ENCODE measurements around the gene EQTN. TPM values are rescaled to one million over a fixed set of nuclear protein-coding genes. Genes with fewer than 3 reads are reported as not detected.

EQTN gene
- total RNA-seq (not detected), polyA plus RNA-seq (not detected)

- peaks cover 4 to 5% of the 10 kb centered on the region in 2 donors for H3K27me3 Mint-ChIP-seq
- no peak within 1 kb of the TSS for H3K27ac Mint-ChIP-seq
- no peak within 1 kb of the TSS for H3K27ac ChIP-seq (ENCODE audit: low read depth, low read length)
- no peaks in the 10 kb centered on the region for H3K9me3 ChIP-seq (ENCODE audit: control insufficient read depth in 1 of 2, low read length in 2 of 2)
- no peak within 1 kb of the TSS for H3K4me3 Mint-ChIP-seq
- no peaks in the 10 kb centered on the region for H3K4me1 ChIP-seq (ENCODE audit: insufficient read depth, low read length)
- H3K27me3 ChIP-seq (ENCODE audit: insufficient read depth, low read length), result no peaks in the 10 kb centered on the region
- H3K4me3 ChIP-seq (ENCODE audit: low read length in 2 of 2), result no peak within 1 kb of the TSS
- ChIA-PET CTCF (ENCODE audit: partially characterized antibody) (no interaction called here), POLR2A (ENCODE audit: partially characterized antibody) (no interaction called here)
- DNase-seq, result no peak
- intact Hi-C loops (cut with micrococcal nuclease), result no loop called here
- H3K36me3 ChIP-seq (ENCODE audit: insufficient read depth, low read length), result no peaks in the 10 kb centered on the region
- H3K9me3 Mint-ChIP-seq, result no peaks in the 10 kb centered on the region
- H3K4me1 Mint-ChIP-seq, result no peaks in the 10 kb centered on the region
- H3K36me3 Mint-ChIP-seq, result no peaks in the 10 kb centered on the region
Measured at GRCh38 chr9:27297050-27297449, at the start of gene EQTN. TSS of gene EQTN (minus strand) at chr9:27297150. CDS start at chr9:27297055, 95 bp downstream.

- H3K27me3 Mint-ChIP-seq, result no peaks in the 10 kb centered on the region
- ChIA-PET CTCF (ENCODE audit: partially characterized antibody) (no interaction called here), POLR2A (ENCODE audit: partially characterized antibody) (no interaction called here)
- no peak overlapping the region for H3K4me3 ChIP-seq (ENCODE audit: low read length in 2 of 2)
- H3K36me3 ChIP-seq (ENCODE audit: insufficient read depth, low read length), result no peaks in the 10 kb centered on the region
- H3K4me1 ChIP-seq (ENCODE audit: insufficient read depth, low read length), result no peaks in the 10 kb centered on the region
- H3K27me3 ChIP-seq (ENCODE audit: insufficient read depth, low read length), result no peaks in the 10 kb centered on the region
- DNase-seq, result no peak
- peaks cover 0 to 2% (median 0%) of the 10 kb centered on the region in 8 donors for H3K9me3 Mint-ChIP-seq
- H3K27ac ChIP-seq (ENCODE audit: low read depth, low read length), result no peak overlapping the region
- intact Hi-C loops (cut with micrococcal nuclease), result no loop called here
- H3K36me3 Mint-ChIP-seq, result no peaks in the 10 kb centered on the region
- no peak overlapping the region for H3K4me3 Mint-ChIP-seq
- H3K9me3 ChIP-seq (ENCODE audit: control insufficient read depth in 1 of 2, low read length in 2 of 2), result no peaks in the 10 kb centered on the region
- no peak overlapping the region for H3K27ac Mint-ChIP-seq
- H3K4me1 Mint-ChIP-seq, result no peaks in the 10 kb centered on the region
Measured at GRCh38 chr9:27344776-27345175, 47.8 kb upstream of the EQTN start.

GRCh38 chr9:27341545-27342294, 44.8 kb upstream of the EQTN start:
- no peak for DNase-seq
- peaks cover 0 to 2% (median 0%) of the 10 kb centered on the region in 8 donors for H3K9me3 Mint-ChIP-seq
- H3K4me1 ChIP-seq (ENCODE audit: insufficient read depth, low read length), result no peaks in the 10 kb centered on the region
- ChIA-PET CTCF (ENCODE audit: partially characterized antibody) (interaction anchor here (1.2 to 1.3 kb wide), 3 partner anchors 9 to 188 kb away, joined by 3 to 4 read pairs (median 3); partner anchors contain the start of gene MOB3B), POLR2A (ENCODE audit: partially characterized antibody) (no interaction called here)
- H3K27ac ChIP-seq (ENCODE audit: low read depth, low read length), result no peak overlapping the region
- H3K4me3 ChIP-seq (ENCODE audit: low read length in 2 of 2), result no peak overlapping the region
- H3K4me1 Mint-ChIP-seq, result no peaks in the 10 kb centered on the region
- intact Hi-C loops (cut with micrococcal nuclease), result no loop called here
- H3K36me3 Mint-ChIP-seq, result no peaks in the 10 kb centered on the region
- no peak overlapping the region for H3K27ac Mint-ChIP-seq
- H3K36me3 ChIP-seq (ENCODE audit: insufficient read depth, low read length), result no peaks in the 10 kb centered on the region
- H3K27me3 Mint-ChIP-seq, result no peaks in the 10 kb centered on the region
- H3K4me3 Mint-ChIP-seq, result no peak overlapping the region
- no peaks in the 10 kb centered on the region for H3K27me3 ChIP-seq (ENCODE audit: insufficient read depth, low read length)
- H3K9me3 ChIP-seq (ENCODE audit: control insufficient read depth in 1 of 2, low read length in 2 of 2), result no peaks in the 10 kb centered on the region

GRCh38 chr9:27340961-27341511, 44.1 kb upstream of the EQTN start:
- intact Hi-C loops (cut with micrococcal nuclease), result no loop called here
- no peaks in the 10 kb centered on the region for H3K27me3 Mint-ChIP-seq
- no peaks in the 10 kb centered on the region for H3K27me3 ChIP-seq (ENCODE audit: insufficient read depth, low read length)
- H3K27ac Mint-ChIP-seq, result no peak overlapping the region
- no peaks in the 10 kb centered on the region for H3K4me1 ChIP-seq (ENCODE audit: insufficient read depth, low read length)
- no peaks in the 10 kb centered on the region for H3K36me3 ChIP-seq (ENCODE audit: insufficient read depth, low read length)
- no peaks in the 10 kb centered on the region for H3K4me1 Mint-ChIP-seq
- no peaks in the 10 kb centered on the region for H3K9me3 ChIP-seq (ENCODE audit: control insufficient read depth in 1 of 2, low read length in 2 of 2)
- H3K9me3 Mint-ChIP-seq, result peaks cover 0 to 2% (median 0%) of the 10 kb centered on the region in 8 donors
- H3K4me3 ChIP-seq (ENCODE audit: low read length in 2 of 2), result no peak overlapping the region
- CTCF ChIA-PET (ENCODE audit: partially characterized antibody), result interaction anchor here (1.2 to 1.3 kb wide), 2 partner anchors 8 to 189 kb away, joined by 3 to 4 read pairs; partner anchors contain the start of gene MOB3B
- H3K27ac ChIP-seq (ENCODE audit: low read depth, low read length), result no peak overlapping the region
- POLR2A ChIA-PET (ENCODE audit: partially characterized antibody), result no interaction called here
- no peaks in the 10 kb centered on the region for H3K36me3 Mint-ChIP-seq
- H3K4me3 Mint-ChIP-seq, result no peak overlapping the region
- no peak for DNase-seq

GRCh38 chr9:27340285-27340674, 43.3 kb upstream of the EQTN start:
- DNase-seq, result no peak
- Mint-ChIP-seq H3K27me3 (no peaks in the 10 kb centered on the region), H3K27ac (no peak overlapping the region), H3K9me3 (peaks cover 0 to 2% (median 0%) of the 10 kb centered on the region in 8 donors), H3K4me1 (no peaks in the 10 kb centered on the region), H3K4me3 (no peak overlapping the region), H3K36me3 (no peaks in the 10 kb centered on the region)
- CTCF ChIA-PET (ENCODE audit: partially characterized antibody), result no interaction called here
- no peaks in the 10 kb centered on the region for H3K4me1 ChIP-seq (ENCODE audit: insufficient read depth, low read length)
- intact Hi-C loops (cut with micrococcal nuclease), result no loop called here
- POLR2A ChIA-PET (ENCODE audit: partially characterized antibody), result no interaction called here
- H3K36me3 ChIP-seq (ENCODE audit: insufficient read depth, low read length), result no peaks in the 10 kb centered on the region
- no peaks in the 10 kb centered on the region for H3K9me3 ChIP-seq (ENCODE audit: control insufficient read depth in 1 of 2, low read length in 2 of 2)
- no peak overlapping the region for H3K4me3 ChIP-seq (ENCODE audit: low read length in 2 of 2)
- no peaks in the 10 kb centered on the region for H3K27me3 ChIP-seq (ENCODE audit: insufficient read depth, low read length)
- no peak overlapping the region for H3K27ac ChIP-seq (ENCODE audit: low read depth, low read length)

GRCh38 chr9:27339661-27340284, 42.8 kb upstream of the EQTN start:
- Histone ChIP-seq H3K4me3 (ENCODE audit: low read length in 2 of 2) (no peak overlapping the region), H3K4me1 (ENCODE audit: insufficient read depth, low read length) (no peaks in the 10 kb centered on the region), H3K27me3 (ENCODE audit: insufficient read depth, low read length) (no peaks in the 10 kb centered on the region), H3K36me3 (ENCODE audit: insufficient read depth, low read length) (no peaks in the 10 kb centered on the region), H3K9me3 (ENCODE audit: control insufficient read depth in 1 of 2, low read length in 2 of 2) (no peaks in the 10 kb centered on the region), H3K27ac (ENCODE audit: low read depth, low read length) (no peak overlapping the region)
- no peak overlapping the region for H3K4me3 Mint-ChIP-seq
- H3K4me1 Mint-ChIP-seq, result no peaks in the 10 kb centered on the region
- no peak overlapping the region for H3K27ac Mint-ChIP-seq
- POLR2A ChIA-PET (ENCODE audit: partially characterized antibody), result no interaction called here
- CTCF ChIA-PET (ENCODE audit: partially characterized antibody), result no interaction called here
- intact Hi-C loops (cut with micrococcal nuclease), result no loop called here
- peaks cover 0 to 1% of the 10 kb centered on the region in 2 donors for H3K27me3 Mint-ChIP-seq
- H3K9me3 Mint-ChIP-seq, result peaks cover 0 to 2% (median 0%) of the 10 kb centered on the region in 8 donors
- no peak for DNase-seq
- no peaks in the 10 kb centered on the region for H3K36me3 Mint-ChIP-seq

GRCh38 chr9:27338527-27338903, 41.6 kb upstream of the EQTN start:
- ChIA-PET CTCF (ENCODE audit: partially characterized antibody) (no interaction called here), POLR2A (ENCODE audit: partially characterized antibody) (no interaction called here)
- H3K36me3 Mint-ChIP-seq, result no peaks in the 10 kb centered on the region
- no peak overlapping the region for H3K4me3 Mint-ChIP-seq
- no peak for DNase-seq
- H3K4me3 ChIP-seq (ENCODE audit: low read length in 2 of 2), result no peak overlapping the region
- H3K27me3 ChIP-seq (ENCODE audit: insufficient read depth, low read length), result no peaks in the 10 kb centered on the region
- H3K27ac Mint-ChIP-seq, result no peak overlapping the region
- H3K9me3 ChIP-seq (ENCODE audit: control insufficient read depth in 1 of 2, low read length in 2 of 2), result no peaks in the 10 kb centered on the region
- H3K27me3 Mint-ChIP-seq, result peaks cover 0 to 1% of the 10 kb centered on the region in 2 donors
- H3K9me3 Mint-ChIP-seq, result peaks cover 0 to 1% (median 0%) of the 10 kb centered on the region in 8 donors
- H3K36me3 ChIP-seq (ENCODE audit: insufficient read depth, low read length), result no peaks in the 10 kb centered on the region
- H3K4me1 ChIP-seq (ENCODE audit: insufficient read depth, low read length), result no peaks in the 10 kb centered on the region
- H3K4me1 Mint-ChIP-seq, result no peaks in the 10 kb centered on the region
- H3K27ac ChIP-seq (ENCODE audit: low read depth, low read length), result no peak overlapping the region
- intact Hi-C loops (cut with micrococcal nuclease), result no loop called here
